HL-60 (cell line): ENCODE data around the gene ARHGAP26.

Source experiments
- DNase-seq, 2 experiments: peaks; one replicate each; pipeline ENCODE4 v3.0.0-alpha.2; 2010 to 2020; ENCODE audit warnings: low read depth in 1 of 2, low spot score in 1 of 2
- H3K27ac ChIP-seq: fragments of 250-450 bp; sonication (Bioruptor Pico); replicated peaks from 2 replicates; pipeline ENCODE4 v1.5.1; 2020; ENCODE audit warnings: mild to moderate bottlenecking, moderate library complexity
- H3K27me3 ChIP-seq: fragments of 250-450 bp; sonication (Bioruptor Pico); 2 replicates; pipeline ENCODE4 v1.5.1; 2021; ENCODE audit warnings: mild to moderate bottlenecking, moderate library complexity; ENCODE audit not compliant: insufficient read depth, poor library complexity, severe bottlenecking
- H3K4me3 ChIP-seq: replicated peaks from 2 replicates; pipeline ENCODE4 v1.5.1; 2011; ENCODE audit warnings: mild to moderate bottlenecking, control low read depth, low read length; ENCODE audit not compliant: insufficient read depth
- GABPA ChIP-seq: IDR thresholded peaks from 2 replicates; pipeline ENCODE4 v1.6.1; 2012; ENCODE audit warnings: low read depth
- POLR2AphosphoS5 ChIP-seq: IDR thresholded peaks from 2 replicates; pipeline ENCODE4 v1.6.1; 2012; ENCODE audit warnings: low read depth
- SPI1 ChIP-seq: IDR thresholded peaks from 2 replicates; pipeline ENCODE4 v1.6.1; 2012; ENCODE audit warnings: low read depth, mild to moderate bottlenecking, borderline replicate concordance
- TF ChIP-seq, protein P1 (sequence below): IDR thresholded peaks from 2 replicates; pipeline ENCODE4 v1.6.1; 2012; ENCODE audit warnings: low read depth; ENCODE audit not compliant: insufficient replicate concordance
- TF ChIP-seq, protein P2 (sequence below): IDR thresholded peaks from one replicate; pipeline ENCODE4 v1.5.1; 2011; ENCODE audit warnings: low read length, control low read depth, inconsistent platforms; ENCODE audit not compliant: insufficient read depth

ARHGAP26 gene

DNA sequence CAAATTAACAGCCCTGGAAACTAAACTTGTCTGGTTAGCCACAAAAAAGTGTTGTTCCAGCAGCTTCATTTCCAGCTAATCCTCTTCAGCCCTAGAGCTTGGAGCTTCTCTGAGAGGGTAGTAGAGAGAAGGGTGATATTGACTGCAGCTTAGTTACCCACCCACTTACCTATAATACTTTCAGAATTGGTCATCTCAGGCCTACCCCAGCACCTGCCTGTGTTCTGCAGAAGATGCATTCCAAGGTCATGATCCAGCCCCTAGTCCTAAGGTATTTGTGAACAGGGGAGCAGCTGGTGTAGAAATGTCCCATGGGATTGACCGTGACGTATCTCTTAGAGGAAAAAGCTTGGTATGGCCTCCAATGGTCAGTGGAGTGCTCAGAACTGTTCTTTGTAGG, 344.3 kb downstream of the ARHGAP26 start:
- no peak for TF ChIP-seq SPI1
- TF ChIP-seq, protein P1, sequence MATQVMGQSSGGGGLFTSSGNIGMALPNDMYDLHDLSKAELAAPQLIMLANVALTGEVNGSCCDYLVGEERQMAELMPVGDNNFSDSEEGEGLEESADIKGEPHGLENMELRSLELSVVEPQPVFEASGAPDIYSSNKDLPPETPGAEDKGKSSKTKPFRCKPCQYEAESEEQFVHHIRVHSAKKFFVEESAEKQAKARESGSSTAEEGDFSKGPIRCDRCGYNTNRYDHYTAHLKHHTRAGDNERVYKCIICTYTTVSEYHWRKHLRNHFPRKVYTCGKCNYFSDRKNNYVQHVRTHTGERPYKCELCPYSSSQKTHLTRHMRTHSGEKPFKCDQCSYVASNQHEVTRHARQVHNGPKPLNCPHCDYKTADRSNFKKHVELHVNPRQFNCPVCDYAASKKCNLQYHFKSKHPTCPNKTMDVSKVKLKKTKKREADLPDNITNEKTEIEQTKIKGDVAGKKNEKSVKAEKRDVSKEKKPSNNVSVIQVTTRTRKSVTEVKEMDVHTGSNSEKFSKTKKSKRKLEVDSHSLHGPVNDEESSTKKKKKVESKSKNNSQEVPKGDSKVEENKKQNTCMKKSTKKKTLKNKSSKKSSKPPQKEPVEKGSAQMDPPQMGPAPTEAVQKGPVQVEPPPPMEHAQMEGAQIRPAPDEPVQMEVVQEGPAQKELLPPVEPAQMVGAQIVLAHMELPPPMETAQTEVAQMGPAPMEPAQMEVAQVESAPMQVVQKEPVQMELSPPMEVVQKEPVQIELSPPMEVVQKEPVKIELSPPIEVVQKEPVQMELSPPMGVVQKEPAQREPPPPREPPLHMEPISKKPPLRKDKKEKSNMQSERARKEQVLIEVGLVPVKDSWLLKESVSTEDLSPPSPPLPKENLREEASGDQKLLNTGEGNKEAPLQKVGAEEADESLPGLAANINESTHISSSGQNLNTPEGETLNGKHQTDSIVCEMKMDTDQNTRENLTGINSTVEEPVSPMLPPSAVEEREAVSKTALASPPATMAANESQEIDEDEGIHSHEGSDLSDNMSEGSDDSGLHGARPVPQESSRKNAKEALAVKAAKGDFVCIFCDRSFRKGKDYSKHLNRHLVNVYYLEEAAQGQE = no peak
- Histone ChIP-seq H3K27me3 (no peaks in the 10 kb centered on the region), H3K4me3 (no peak overlapping the region), H3K27ac (no peak overlapping the region)
- DNase-seq = no peak

GRCh38 chr5:143115381-143115780, 345.2 kb downstream of the ARHGAP26 start:
- no peak for TF ChIP-seq SPI1
- no peak for TF ChIP-seq GABPA
- TF ChIP-seq, protein P2, sequence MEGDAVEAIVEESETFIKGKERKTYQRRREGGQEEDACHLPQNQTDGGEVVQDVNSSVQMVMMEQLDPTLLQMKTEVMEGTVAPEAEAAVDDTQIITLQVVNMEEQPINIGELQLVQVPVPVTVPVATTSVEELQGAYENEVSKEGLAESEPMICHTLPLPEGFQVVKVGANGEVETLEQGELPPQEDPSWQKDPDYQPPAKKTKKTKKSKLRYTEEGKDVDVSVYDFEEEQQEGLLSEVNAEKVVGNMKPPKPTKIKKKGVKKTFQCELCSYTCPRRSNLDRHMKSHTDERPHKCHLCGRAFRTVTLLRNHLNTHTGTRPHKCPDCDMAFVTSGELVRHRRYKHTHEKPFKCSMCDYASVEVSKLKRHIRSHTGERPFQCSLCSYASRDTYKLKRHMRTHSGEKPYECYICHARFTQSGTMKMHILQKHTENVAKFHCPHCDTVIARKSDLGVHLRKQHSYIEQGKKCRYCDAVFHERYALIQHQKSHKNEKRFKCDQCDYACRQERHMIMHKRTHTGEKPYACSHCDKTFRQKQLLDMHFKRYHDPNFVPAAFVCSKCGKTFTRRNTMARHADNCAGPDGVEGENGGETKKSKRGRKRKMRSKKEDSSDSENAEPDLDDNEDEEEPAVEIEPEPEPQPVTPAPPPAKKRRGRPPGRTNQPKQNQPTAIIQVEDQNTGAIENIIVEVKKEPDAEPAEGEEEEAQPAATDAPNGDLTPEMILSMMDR = no peak
- TF ChIP-seq, protein P1 = no peak
- TF ChIP-seq POLR2AphosphoS5 = no peak
- H3K27me3 ChIP-seq = no peaks in the 10 kb centered on the region
- no peak overlapping the region for H3K27ac ChIP-seq
- DNase-seq = no peak
- H3K4me3 ChIP-seq = no peak overlapping the region

GRCh38 chr5:143116814-143117213, 346.6 kb downstream of the ARHGAP26 start:
- no peaks in the 10 kb centered on the region for H3K27me3 ChIP-seq
- no peak for DNase-seq
- H3K4me3 ChIP-seq = no peak overlapping the region
- TF ChIP-seq GABPA = no peak
- no peak overlapping the region for H3K27ac ChIP-seq

DNA sequence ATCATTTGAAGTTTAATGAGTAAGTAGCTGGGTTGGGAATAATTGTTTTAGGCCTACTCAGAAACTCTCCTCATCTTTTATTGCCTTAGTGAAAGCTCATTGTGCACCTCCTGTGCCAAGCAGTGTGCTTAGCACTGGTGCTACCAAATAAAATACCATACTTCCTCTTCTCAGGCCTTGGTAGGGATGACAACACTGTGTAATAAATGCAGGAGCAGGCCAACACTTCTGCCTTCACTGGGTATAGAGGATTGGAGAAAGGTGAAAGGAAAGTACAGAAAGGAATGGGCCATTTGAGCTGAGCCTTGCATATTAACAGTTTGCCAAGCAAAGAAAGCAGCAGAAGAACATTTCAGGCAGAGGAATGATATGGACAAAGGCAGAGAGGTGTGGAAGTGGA, 347.6 kb downstream of the ARHGAP26 start:
- peak in 1 of 2 experiments; percentile 34 for DNase-seq
- Histone ChIP-seq H3K27me3 (no peaks in the 10 kb centered on the region), H3K4me3 (no peak overlapping the region), H3K27ac (peak overlapping the region; percentile 35)
- TF ChIP-seq, protein P2 = no peak
- no peak for TF ChIP-seq GABPA
- TF ChIP-seq, protein P1 = no peak
- TF ChIP-seq POLR2AphosphoS5 = no peak
- no peak for TF ChIP-seq SPI1
